Osteocyte (in vitro differentiated cells): ENCODE data around the gene SULT1C2. TPM values are rescaled to one million over a fixed set of nuclear protein-coding genes. Genes with fewer than 3 reads are reported as not detected.

Experiments used
- DNase-seq: peaks from one replicate; pipeline ENCODE4 v3.0.0; 2021; ENCODE audit warnings: mixed read lengths; ENCODE audit not compliant: unreplicated experiment; ENCODE audit errors: extremely low spot score
- H3K27ac Mint-ChIP-seq: one replicate; pipeline ENCODE4 v1.8.0; 2021; ENCODE audit warnings: mild to moderate bottlenecking, mixed read lengths; ENCODE audit not compliant: unreplicated experiment
- H3K27me3 Mint-ChIP-seq: one replicate; pipeline ENCODE4 v1.8.0; 2021; ENCODE audit warnings: mixed read lengths; ENCODE audit not compliant: unreplicated experiment
- H3K36me3 Mint-ChIP-seq: one replicate; pipeline ENCODE4 v1.8.0; 2021; ENCODE audit warnings: mixed read lengths; ENCODE audit not compliant: unreplicated experiment
- H3K4me1 Mint-ChIP-seq: one replicate; pipeline ENCODE4 v1.8.0; 2021; ENCODE audit warnings: mixed read lengths; ENCODE audit not compliant: unreplicated experiment
- H3K4me3 Mint-ChIP-seq: one replicate; pipeline ENCODE4 v1.8.0; 2021; ENCODE audit warnings: mild to moderate bottlenecking, moderate library complexity, mixed read lengths; ENCODE audit not compliant: unreplicated experiment
- H3K9me3 Mint-ChIP-seq: one replicate; pipeline ENCODE4 v1.8.0; 2021; ENCODE audit warnings: mixed read lengths; ENCODE audit not compliant: unreplicated experiment
- total RNA-seq: library from RNA; stranded (reverse); gene quantifications from 2 replicates; pipeline ENCODE4 v1.2.1, GENCODE V29; 2021
- TF ChIP-seq, protein P1 (sequence below): fragments of 200-600 bp; sonication (generic); IDR thresholded peaks from 2 replicates; pipeline ENCODE4 v1.5.0; 2021; ENCODE audit warnings: antibody characterized with exemption, mild to moderate bottlenecking, moderate library complexity

The SULT1C2 gene
- total RNA-seq, 1 donor from 2014 or later = 1.9 TPM

- Mint-ChIP-seq H3K4me1 (no peaks in the 10 kb centered on the region), H3K36me3 (no peaks in the 10 kb centered on the region), H3K27me3 (peaks cover 63% of the 10 kb centered on the region), H3K27ac (no peak overlapping the region), H3K9me3 (no peaks in the 10 kb centered on the region), H3K4me3 (no peak overlapping the region)
- TF ChIP-seq, protein P1, sequence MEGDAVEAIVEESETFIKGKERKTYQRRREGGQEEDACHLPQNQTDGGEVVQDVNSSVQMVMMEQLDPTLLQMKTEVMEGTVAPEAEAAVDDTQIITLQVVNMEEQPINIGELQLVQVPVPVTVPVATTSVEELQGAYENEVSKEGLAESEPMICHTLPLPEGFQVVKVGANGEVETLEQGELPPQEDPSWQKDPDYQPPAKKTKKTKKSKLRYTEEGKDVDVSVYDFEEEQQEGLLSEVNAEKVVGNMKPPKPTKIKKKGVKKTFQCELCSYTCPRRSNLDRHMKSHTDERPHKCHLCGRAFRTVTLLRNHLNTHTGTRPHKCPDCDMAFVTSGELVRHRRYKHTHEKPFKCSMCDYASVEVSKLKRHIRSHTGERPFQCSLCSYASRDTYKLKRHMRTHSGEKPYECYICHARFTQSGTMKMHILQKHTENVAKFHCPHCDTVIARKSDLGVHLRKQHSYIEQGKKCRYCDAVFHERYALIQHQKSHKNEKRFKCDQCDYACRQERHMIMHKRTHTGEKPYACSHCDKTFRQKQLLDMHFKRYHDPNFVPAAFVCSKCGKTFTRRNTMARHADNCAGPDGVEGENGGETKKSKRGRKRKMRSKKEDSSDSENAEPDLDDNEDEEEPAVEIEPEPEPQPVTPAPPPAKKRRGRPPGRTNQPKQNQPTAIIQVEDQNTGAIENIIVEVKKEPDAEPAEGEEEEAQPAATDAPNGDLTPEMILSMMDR = no peak
- DNase-seq = no peak
Observed at GRCh38 chr2:108305901-108306300, 17.2 kb downstream of the SULT1C2 start.

GRCh38 chr2:108309903-108310302 is 21.2 kb downstream of the SULT1C2 start:
- Mint-ChIP-seq H3K27me3 (peaks cover 33% of the 10 kb centered on the region), H3K36me3 (no peaks in the 10 kb centered on the region), H3K4me1 (peaks cover under 1% of the 10 kb centered on the region), H3K9me3 (no peaks in the 10 kb centered on the region), H3K4me3 (no peak overlapping the region), H3K27ac (no peak overlapping the region)
- no peak for DNase-seq
- TF ChIP-seq, protein P1 = no peak

DNA sequence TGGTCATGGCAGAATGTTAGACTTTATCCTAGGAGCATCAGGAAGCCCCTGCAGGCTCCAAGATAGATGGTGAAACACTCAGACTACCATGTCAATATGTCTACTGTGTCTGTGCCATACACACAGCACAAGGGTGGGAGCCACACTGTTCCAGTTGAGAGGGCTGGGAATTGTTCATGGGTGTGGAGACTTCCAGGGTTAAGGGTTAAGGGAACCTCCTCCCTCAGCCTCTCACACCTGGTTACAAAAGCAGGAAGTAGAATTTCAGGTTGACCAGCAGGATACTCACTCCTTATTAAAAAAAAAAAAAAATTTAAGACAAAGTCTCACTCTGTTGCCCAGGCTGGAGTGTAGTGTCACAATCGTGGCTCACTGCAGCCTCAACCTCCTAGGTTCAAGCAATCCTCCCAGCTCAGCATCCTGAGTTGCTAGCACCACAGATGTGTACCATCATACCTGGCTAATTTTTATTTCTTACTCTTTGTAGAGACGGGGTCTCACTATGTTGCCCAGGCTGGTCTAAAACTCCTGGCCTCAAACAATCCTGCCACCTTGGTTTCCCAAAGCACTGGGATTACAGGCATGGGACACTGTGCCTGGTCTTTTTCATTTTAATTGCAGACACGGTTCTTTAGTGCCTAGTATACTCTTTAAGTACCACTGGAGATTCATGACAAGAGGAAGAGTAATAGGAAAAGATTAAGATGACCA is 26.0 kb downstream of the SULT1C2 start:
- Mint-ChIP-seq H3K36me3 (no peaks in the 10 kb centered on the region), H3K4me1 (peaks cover 19% of the 10 kb centered on the region), H3K4me3 (no peak overlapping the region), H3K27me3 (peaks cover 3% of the 10 kb centered on the region), H3K27ac (no peak overlapping the region), H3K9me3 (no peaks in the 10 kb centered on the region)
- no peak for DNase-seq
- TF ChIP-seq, protein P1 = no peak

DNA sequence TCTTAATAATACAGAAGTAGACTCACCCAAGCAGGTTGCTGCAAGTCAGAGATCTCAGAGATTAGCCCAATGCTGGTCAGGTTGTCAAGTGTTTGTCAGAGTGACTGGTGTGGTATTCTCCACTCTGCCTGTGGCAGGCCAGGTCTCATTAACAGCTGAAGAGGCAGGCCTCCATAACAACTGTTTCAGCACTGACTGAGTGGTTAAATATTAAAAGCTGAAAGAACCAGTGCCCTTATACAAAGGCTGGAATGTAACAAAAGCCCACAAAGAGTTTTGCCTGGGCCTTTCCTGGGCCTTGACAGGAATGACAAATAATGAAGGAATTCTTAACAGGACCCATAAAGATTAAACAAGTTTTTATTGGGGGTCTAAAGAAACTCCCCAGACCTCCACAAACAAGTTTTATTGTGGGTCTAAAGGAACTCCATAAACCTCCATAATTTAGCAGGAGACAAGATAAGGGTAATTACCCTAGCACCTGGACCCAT is 26.8 kb downstream of the SULT1C2 start:
- H3K4me1 Mint-ChIP-seq = peaks cover 19% of the 10 kb centered on the region
- H3K4me3 Mint-ChIP-seq = no peak overlapping the region
- no peaks in the 10 kb centered on the region for H3K27me3 Mint-ChIP-seq
- no peaks in the 10 kb centered on the region for H3K9me3 Mint-ChIP-seq
- DNase-seq = no peak
- H3K27ac Mint-ChIP-seq = no peak overlapping the region
- no peaks in the 10 kb centered on the region for H3K36me3 Mint-ChIP-seq
- TF ChIP-seq, protein P1 = no peak

DNA sequence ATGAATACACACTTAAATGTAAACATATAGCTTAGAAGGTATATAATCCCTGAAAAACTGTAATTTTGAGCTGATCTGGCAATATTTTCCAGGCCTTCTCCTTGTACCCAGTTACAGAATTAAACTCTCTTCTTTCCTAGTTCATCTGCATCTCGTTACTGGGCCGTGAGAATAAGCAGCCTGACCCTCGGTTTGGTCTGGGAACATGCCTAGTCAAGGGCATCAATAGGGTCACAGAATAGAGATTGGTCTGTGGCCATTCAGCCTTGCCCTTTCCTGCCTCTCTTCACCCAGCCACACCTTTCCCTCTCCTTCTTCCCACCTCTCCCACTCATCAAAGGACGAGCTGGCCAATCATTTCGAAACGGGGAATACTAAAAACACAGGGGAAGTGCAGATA is 27.3 kb downstream of the SULT1C2 start:
- Mint-ChIP-seq H3K27ac (no peak overlapping the region), H3K9me3 (no peaks in the 10 kb centered on the region), H3K4me1 (peaks cover 19% of the 10 kb centered on the region), H3K27me3 (no peaks in the 10 kb centered on the region), H3K4me3 (no peak overlapping the region), H3K36me3 (no peaks in the 10 kb centered on the region)
- no peak for DNase-seq
- TF ChIP-seq, protein P1 = no peak
